ENCODE measurements around the gene GFY.
"Not testable (repeated sequence)": the region's sequence is repeated elsewhere in the genome, so short reads cannot be mapped to it uniquely, and the experiment has no call there.

Gene GFY

GRCh38 chr19:49442771-49443365 is 17.7 kb downstream of the GFY start:
- DNase-seq (ENCODE audit: low read depth in 3 of 3): peak in 1 of 3 donors; percentile 56

- DNase-seq (ENCODE audit: low read depth in 3 of 3): peak; percentile 87 to 92 (median 89)
These were observed 18.3 kb downstream of the GFY start for GRCh38 chr19:49443366-49444099.

GRCh38 chr19:49444100-49444700 is 19.0 kb downstream of the GFY start:
- not testable (repeated sequence) for DNase-seq (ENCODE audit: low read depth in 3 of 3)

GRCh38 chr19:49445997-49446396 is 20.8 kb downstream of the GFY start:
- DNase-seq (ENCODE audit: low read depth in 3 of 3): no peak

GRCh38 chr19:49447485-49448431 is 22.6 kb downstream of the GFY start:
- no peak for DNase-seq (ENCODE audit: low read depth in 3 of 3)

GRCh38 chr19:49448432-49448786 is 23.2 kb downstream of the GFY start:
- DNase-seq (ENCODE audit: low read depth in 3 of 3): no peak

GRCh38 chr19:49450405-49450804 is 25.2 kb downstream of the GFY start:
- no peak for DNase-seq (ENCODE audit: low read depth in 3 of 3)

- DNase-seq (ENCODE audit: low read depth in 3 of 3): peak; percentile 91 to 94 (median 94)
These were observed 26.4 kb downstream of the GFY start, which contains the start of gene PIH1D1 for GRCh38 chr19:49451430-49452181. PIH1D1 (minus strand) TSS chr19:49451814; CDS start chr19:49451574, 240 bp downstream.

- DNase-seq (ENCODE audit: low read depth in 3 of 3): peak; percentile 96 to 98 (median 98)
These were observed 28.0 kb downstream of the GFY start, which contains the start of gene ALDH16A1 for GRCh38 chr19:49453013-49453756. ALDH16A1 (plus strand) TSS chr19:49453225; CDS start chr19:49453332, 107 bp downstream.

GRCh38 chr19:49453757-49454240 is 28.6 kb downstream of the GFY start:
- DNase-seq (ENCODE audit: low read depth in 3 of 3): no peak

GRCh38 chr19:49455773-49456172 is 30.6 kb downstream of the GFY start:
- no peak for DNase-seq (ENCODE audit: low read depth in 3 of 3)

- no peak for DNase-seq (ENCODE audit: low read depth in 3 of 3)
These were observed 31.1 kb downstream of the GFY start for GRCh38 chr19:49456326-49456725.

- DNase-seq (ENCODE audit: low read depth in 3 of 3): no peak
These were observed 33.3 kb downstream of the GFY start for GRCh38 chr19:49458567-49458903.

GRCh38 chr19:49459388-49459787 is 34.2 kb downstream of the GFY start:
- DNase-seq (ENCODE audit: low read depth in 3 of 3): no peak

GRCh38 chr19:49461130-49461529 is 35.9 kb downstream of the GFY start:
- DNase-seq (ENCODE audit: low read depth in 3 of 3): not testable (repeated sequence)

GRCh38 chr19:49461656-49462055 is 36.5 kb downstream of the GFY start:
- no peak for DNase-seq (ENCODE audit: low read depth in 3 of 3)

GRCh38 chr19:49462492-49462891 is 37.3 kb downstream of the GFY start:
- no peak for DNase-seq (ENCODE audit: low read depth in 3 of 3)

GRCh38 chr19:49463960-49464740 is 39.0 kb downstream of the GFY start:
- no peak for DNase-seq (ENCODE audit: low read depth in 3 of 3)

GRCh38 chr19:49465371-49465770 is 40.2 kb downstream of the GFY start:
- no peak for DNase-seq (ENCODE audit: low read depth in 3 of 3)
